GM18508 (cell line): Measurements from ENCODE around the gene FGD2.

Source experiments
- ATAC-seq: cut with Tn5 transposase; IDR thresholded peaks from one replicate; pipeline ENCODE4 v1.9.1; 2021; ENCODE audit warnings: moderate number of reproducible peaks; ENCODE audit not compliant: insufficient read depth, unreplicated experiment

FGD2 gene

GRCh38 chr6:37005061-37005810 is at the start of gene FGD2:
FGD2 (plus strand) TSS chr6:37005655; CDS start chr6:37005818, 163 bp downstream.
- ATAC-seq = no peak

- no peak for ATAC-seq
These were observed 49.6 kb upstream of the FGD2 start for GRCh38 chr6:36955671-36956445.

GRCh38 chr6:36956446-36956820 is 49.0 kb upstream of the FGD2 start:
- ATAC-seq = no peak

GRCh38 chr6:36957773-36958271 is 47.6 kb upstream of the FGD2 start:
- ATAC-seq = no peak

- ATAC-seq = no peak
These were observed 46.5 kb upstream of the FGD2 start for GRCh38 chr6:36958775-36959554.

GRCh38 chr6:36959555-36960250 is 45.8 kb upstream of the FGD2 start:
- no peak for ATAC-seq

- ATAC-seq = no peak
These were observed 43.7 kb upstream of the FGD2 start for GRCh38 chr6:36961441-36962435.

GRCh38 chr6:36962874-36963273 is 42.6 kb upstream of the FGD2 start:
- ATAC-seq = no peak

- ATAC-seq = no peak
These were observed 41.8 kb upstream of the FGD2 start for GRCh38 chr6:36963451-36964290.

GRCh38 chr6:36964349-36964748 is 41.1 kb upstream of the FGD2 start:
- ATAC-seq = no peak

- no peak for ATAC-seq
These were observed 40.5 kb upstream of the FGD2 start for GRCh38 chr6:36964908-36965307.

- ATAC-seq = no peak
These were observed 38.2 kb upstream of the FGD2 start for GRCh38 chr6:36967301-36967700.

- ATAC-seq = no peak
These were observed 37.7 kb upstream of the FGD2 start for GRCh38 chr6:36967757-36968156.

- no peak for ATAC-seq
These were observed 37.0 kb upstream of the FGD2 start for GRCh38 chr6:36968266-36968977.

GRCh38 chr6:36969240-36969691 is 36.2 kb upstream of the FGD2 start:
- no peak for ATAC-seq

GRCh38 chr6:36969988-36970891 is 35.2 kb upstream of the FGD2 start:
- no peak for ATAC-seq
